IPS DF 4.7 (cell line): Measurements from ENCODE around the gene CDCP1.

Experiments
- DNase-seq: peaks from one replicate; pipeline ENCODE4 v3.0.0-alpha.2; 2013; ENCODE audit warnings: low spot score; ENCODE audit errors: extremely low read depth

The CDCP1 gene, protein sequence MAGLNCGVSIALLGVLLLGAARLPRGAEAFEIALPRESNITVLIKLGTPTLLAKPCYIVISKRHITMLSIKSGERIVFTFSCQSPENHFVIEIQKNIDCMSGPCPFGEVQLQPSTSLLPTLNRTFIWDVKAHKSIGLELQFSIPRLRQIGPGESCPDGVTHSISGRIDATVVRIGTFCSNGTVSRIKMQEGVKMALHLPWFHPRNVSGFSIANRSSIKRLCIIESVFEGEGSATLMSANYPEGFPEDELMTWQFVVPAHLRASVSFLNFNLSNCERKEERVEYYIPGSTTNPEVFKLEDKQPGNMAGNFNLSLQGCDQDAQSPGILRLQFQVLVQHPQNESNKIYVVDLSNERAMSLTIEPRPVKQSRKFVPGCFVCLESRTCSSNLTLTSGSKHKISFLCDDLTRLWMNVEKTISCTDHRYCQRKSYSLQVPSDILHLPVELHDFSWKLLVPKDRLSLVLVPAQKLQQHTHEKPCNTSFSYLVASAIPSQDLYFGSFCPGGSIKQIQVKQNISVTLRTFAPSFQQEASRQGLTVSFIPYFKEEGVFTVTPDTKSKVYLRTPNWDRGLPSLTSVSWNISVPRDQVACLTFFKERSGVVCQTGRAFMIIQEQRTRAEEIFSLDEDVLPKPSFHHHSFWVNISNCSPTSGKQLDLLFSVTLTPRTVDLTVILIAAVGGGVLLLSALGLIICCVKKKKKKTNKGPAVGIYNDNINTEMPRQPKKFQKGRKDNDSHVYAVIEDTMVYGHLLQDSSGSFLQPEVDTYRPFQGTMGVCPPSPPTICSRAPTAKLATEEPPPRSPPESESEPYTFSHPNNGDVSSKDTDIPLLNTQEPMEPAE

DNA sequence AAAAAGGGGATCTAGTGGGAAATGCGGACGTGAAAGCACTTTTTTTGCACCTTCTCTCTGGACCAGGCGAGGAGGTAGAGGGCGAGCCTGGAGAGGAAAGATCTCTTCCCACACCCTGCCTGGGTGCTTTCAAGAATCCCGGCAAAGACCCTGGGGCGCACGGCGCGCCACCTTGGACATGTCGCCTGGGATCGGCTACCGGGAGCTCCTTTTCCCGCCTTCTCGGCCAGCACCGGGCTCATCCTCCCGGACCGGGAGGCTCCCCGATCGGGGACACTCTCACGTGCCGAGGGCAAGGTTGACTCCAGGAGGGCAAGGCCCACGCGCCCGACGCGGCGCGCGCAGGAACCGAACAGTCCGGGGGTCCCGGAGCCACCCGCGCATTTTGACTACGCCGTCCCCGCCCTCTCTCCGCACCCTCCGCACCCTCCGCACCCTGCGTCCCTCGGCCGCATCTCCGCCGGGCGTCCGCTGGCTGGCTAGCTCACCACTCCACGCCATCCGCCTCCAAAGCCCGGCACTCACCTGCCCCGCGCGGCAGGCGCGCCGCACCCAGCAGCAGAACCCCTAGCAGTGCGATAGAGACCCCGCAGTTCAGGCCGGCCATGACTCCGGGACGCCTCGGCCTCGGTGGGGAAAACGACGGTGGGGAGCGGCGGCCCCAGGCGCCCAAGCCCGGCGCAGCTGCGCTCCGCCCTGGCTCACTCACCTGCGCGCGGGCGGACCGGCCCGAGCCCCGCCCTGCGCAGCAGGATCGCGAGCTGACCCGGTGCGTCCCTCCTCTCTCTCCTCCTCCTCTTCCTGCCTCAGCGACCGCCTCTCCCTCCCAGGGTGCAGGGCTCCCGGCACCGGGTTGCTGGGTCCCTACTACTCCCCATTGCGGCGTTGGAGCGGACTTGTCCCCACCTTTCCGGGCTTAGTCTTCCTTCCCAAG lies at the start of gene CDCP1:
CDCP1 (minus strand) TSS at position 698 of the 934 bp plus-strand sequence; CDS start at position 607, 91 bp downstream.
- no peak for DNase-seq

DNA sequence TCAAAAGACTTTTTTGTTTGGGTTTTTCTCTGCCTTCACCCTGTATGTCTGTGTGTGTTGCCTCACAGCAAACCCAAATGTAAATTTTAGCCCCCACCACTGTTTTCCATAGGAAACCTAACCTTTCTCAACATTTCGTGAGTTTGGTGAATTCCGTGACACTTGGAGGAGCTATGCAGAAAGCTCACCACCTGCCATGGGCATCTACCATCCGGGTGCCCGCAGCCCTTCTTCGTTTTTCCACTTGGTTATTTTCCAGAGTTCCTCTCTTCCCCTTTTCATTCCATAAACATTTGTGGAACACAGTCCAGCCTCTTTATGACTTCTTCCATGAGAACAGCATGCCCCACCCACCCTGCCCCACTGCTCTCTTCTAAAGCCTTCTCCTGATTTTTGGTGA lies 48.6 kb upstream of the CDCP1 start:
- no peak for DNase-seq

DNA sequence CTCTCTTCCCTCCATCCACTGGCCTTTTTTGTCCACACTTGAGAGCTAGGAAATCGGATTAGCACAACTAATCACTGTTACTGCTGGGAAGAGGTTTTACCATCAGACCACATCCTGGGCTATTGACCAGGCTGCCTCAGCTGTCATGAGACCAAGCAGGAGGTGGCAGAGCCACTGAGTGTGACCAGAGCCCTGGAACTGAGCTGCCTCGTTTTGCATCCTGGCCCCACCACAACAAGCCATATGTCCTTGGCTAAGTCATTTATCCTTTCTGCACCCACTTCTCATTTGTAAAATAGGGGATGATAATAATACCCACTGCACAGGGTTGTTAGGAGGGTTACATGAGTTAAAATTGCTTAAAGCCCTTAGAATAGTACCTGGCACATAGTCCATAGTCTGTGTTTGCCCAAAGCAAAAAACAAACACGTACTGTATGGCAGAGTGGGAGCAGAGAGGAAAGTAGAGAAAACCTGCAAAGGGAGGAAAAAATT lies 45.8 kb upstream of the CDCP1 start:
- no peak for DNase-seq

DNA sequence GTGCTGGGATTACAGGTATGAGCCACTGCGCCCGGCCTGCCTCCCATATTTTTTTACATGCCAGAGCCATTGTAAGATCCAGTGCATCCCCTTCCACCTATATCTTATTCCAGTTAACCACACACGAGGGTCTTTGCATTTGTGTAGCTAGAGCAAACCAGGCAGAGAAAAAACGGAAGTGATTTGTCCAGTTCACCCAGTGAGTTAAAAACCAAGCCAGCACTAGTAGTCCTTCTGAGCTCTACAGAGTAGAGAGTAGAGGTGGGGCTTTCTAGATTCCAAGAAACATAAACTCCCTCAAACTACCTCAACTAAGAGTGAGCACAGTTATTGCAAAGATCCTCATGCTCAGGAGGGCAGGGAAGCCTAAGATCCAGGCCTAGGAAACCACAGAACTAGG lies 45.2 kb upstream of the CDCP1 start:
- no peak for DNase-seq

DNA sequence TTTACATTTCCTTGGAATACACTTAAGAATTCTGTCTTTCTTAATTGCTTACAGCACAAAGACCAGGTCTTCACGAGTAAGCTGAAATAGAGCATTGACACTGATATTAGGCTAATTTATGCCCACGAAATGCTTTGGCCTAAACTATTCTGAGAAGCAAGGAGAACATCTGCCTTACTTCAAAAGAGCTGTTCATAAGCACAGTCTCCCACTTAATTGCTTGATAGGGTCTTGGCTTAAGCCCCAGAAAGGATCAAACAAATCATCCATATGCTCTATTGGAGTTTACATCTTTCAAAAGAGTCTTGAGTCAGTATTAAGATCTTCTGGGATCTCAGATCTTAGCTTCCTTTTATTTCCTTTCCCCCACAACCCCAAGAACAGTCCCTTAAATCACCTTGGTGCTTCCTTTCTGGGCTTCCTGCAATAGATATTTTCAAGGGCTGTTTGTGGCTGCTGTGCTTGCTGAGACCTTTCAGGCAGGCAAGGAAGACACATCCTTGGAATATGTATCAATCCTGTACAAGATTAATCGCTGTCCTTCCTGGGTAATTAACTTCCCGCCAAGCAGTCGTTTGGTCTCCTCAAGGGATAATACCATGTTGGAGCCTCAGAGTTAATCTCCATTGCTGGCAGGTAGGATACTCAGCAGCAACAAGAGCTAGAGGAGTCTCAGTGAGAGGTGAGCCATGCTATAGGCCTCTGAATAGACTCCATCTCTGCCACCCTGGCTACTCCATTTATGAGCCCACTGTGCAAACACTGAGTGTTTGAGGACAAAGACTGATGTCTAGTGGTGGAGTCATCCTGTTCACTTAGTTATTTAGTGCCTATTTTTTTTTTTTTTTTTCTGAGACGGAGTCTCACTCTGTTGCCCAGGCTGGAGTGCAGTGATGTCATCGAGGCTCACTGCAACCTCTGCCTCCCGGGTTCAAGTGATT lies 42.8 kb upstream of the CDCP1 start:
- DNase-seq, result no peak

DNA sequence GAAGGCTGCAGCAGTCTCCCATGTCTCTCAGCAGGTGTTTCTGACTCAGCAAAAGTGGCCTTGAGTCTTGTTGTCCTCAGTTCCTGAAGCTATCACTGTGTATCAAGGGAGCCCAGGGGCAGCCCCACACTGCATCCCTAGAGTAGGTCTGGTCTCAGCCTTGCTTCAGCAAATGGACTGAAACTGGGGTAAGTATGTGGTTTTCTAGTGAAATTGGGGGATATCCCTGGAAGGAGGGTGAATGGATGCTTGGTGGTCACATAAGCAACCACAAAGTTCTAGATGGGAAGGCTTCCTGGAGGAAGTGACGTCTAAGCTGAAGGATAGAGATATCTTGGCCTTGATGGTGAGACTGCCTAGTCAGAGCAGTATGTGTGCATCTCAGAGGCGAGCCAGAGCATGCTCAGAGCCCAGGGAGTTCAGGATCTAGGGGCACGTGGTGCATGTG lies 41.5 kb upstream of the CDCP1 start:
- no peak for DNase-seq

DNA sequence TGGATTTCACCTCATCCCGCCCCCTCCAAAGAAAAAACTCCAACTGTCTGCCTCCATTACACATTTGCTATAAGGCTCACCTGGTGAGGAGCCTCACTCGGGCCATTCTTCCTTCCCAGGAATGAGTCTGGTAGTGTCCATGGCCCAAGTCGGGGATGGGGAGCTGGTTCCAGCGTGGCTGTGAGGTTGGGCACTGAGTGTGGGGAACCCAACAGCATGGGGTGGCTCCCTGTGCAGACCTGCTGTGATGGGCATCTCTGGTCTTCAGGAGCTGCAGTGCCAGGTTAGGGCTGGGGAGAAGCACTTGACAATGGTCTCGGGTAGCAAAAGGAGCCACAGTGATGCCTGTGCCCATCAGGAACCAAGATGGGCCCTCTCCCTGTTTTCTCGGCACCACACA lies 40.7 kb upstream of the CDCP1 start:
- DNase-seq, result no peak

DNA sequence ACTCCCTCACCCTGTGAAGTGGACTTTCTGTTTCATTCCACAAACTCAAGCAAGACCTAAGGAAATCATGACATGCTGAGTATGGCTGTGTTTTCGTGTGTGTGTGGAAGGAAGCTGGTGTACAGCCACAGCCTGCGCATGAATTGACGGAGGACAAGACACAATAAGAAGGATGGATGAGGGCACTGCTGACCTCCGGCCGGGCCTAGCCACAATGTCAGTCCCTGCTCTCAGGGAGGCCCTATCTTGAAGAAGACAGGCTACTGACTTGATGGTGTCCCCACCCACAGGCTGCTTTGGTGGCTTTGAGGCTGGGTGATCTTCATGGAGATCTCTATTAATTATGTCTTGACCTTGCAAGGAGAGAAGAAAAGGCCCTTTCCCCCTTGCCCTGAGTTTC lies 39.3 kb upstream of the CDCP1 start:
- DNase-seq, result no peak

DNA sequence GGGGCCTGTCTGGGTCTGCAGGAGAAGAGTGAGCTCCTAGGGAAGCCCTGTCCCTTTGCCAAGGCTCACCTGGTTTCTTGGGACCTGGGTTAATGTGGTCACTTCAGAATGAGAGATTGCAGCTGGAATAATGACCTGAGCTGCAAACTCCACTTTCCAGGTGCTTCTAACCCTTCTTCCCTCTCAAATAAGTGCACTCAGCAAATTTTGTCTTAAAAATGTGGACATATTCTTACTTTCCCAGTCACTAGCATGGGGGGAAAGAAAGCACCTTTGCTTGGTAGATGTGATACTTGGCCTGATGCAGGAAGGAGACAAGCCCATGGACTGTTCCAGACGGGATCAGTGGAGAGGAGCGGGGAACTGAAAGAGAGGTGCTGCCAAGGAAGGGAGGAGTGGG lies 38.9 kb upstream of the CDCP1 start:
- no peak for DNase-seq

DNA sequence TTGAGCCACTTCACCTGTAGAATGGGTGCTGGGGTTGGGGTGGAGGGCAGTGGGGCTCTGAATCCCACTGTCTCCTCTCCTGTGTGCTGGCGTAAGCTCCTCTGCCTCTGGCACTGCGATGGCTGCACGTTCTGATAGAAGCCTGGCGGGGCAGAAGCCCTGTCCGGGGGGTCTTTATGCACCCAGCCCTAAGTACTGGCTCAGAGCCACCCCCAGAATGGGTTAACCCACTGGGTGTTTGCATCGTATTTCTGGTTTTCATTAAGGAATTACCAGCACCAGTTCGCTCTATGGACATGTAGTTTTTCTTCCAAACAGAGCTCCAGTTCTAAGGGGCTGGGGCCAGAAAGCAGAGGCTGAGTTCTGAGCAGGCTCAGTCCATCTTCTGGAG lies 37.7 kb upstream of the CDCP1 start:
- no peak for DNase-seq

DNA sequence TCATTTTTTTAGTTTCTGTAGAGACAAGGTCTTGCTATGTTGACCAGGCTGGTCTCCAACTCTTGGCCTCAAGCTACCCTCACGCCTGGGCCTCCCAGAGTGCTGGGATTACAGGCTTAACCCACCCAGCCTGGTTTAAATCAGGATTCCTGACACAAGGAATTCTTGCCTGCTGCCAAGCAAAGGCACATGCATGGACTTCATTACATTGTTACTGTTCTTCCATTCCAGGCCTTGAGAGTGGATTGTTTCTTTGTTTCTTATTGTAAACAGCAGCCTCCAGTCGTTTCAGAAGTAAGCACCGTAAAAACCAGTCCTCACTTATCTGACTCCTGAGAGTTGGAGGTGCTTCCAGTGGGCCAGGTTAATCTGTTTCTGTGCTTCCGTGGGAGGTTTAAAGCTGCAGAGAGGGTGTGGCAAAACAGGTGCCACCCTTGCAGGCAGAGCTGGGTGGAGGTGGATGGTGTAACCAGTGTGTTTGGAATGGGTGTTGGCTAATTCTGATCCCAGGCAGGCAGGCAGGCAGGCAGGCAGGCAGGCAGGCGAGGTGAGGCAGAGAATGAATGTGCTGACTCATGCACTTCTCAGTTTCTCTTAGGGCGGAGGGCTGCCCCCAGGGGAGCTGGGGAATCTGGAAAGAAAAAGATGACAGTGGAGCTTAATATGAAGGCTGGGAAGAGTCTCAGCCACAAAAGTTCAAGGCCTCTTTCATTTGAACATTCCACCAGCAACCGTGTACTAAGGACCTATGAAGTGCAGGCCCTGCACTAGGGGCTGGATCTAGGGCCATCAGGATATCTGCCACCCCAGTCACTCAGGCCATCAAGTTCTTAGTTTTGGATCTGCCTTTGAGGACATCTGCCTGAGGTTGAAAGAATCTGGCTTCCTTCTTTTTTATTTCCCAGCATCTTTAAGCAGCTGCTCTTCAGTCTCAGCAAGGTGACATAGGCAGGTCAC lies 37.0 kb upstream of the CDCP1 start:
- no peak for DNase-seq

DNA sequence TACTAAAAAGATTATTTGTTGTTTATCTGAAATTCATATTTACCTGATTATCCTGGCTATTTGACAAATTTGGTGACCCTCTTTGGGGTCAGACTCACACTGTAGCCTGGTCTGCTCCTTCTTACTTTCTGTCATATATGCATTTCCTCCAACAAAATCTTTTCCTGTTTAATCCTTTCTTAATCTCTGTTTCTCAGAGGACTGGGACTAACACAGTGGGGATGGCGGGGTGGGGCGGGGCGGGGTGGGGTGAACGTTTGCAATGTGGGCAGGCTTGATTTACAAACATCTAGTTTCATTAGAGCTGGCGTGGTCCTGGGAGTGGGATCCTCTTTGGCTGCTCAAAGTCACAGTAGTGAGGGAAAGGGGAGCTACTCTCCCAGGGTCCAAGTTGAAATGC lies 35.3 kb upstream of the CDCP1 start:
- no peak for DNase-seq

DNA sequence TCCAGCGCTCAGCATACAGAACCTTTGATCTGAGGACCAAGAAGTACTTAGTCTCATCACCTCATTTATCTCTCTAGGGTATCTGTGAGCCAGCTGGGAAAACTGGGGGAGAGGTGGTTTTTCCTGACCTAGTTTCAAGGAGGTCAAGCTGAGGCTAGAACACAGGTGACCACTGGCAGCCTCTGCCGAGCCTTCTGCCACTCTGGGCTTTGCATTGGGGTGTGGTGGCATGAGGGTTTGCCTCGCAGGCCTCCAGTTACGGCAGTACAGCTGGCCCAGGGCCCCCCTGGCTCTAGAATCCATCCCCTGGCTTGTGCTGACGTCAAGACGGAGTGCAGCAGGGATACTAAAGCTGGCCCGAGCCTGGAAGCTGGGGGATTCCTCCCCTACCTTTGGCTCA lies 34.7 kb upstream of the CDCP1 start:
- no peak for DNase-seq

DNA sequence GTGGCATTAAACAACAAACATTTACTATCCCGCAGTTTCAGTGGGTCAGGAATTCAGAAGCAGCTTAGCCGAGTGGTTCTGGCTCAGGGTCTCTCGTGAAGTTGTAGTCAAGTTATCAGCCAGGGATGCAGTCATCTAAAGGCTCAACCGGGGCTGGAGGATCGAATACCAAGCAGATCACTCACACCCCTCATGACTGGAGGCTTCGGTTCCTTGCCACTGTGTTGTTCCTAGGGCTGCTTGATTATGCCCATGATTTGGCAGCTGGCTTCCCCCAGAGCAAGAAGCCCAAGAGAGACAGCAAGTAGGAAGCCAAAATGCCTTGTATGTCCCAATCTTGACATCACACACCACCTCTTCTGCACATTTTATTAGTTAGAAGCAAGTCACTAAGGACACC lies 33.9 kb upstream of the CDCP1 start:
- DNase-seq, result no peak

DNA sequence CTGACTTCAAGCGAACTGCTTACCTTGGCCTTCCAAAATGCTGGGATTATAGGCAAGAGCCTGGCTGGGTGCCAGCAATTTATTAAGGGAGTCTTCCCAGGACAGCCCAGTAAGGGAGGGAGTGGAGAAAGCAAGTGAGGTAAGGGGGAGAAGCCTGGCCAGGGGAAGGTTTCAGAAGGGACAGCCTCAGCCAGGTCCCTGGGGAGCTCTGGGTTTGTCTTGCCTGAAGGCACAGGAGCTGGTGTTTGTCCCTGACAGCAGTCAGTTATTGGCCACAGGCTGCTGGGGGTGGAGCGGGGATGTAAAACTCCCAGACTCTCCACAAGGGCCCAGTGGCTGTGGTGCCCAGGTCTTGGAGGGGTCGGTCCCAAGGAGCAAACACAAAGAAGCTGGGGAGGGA lies 33.0 kb upstream of the CDCP1 start:
- DNase-seq, result no peak

DNA sequence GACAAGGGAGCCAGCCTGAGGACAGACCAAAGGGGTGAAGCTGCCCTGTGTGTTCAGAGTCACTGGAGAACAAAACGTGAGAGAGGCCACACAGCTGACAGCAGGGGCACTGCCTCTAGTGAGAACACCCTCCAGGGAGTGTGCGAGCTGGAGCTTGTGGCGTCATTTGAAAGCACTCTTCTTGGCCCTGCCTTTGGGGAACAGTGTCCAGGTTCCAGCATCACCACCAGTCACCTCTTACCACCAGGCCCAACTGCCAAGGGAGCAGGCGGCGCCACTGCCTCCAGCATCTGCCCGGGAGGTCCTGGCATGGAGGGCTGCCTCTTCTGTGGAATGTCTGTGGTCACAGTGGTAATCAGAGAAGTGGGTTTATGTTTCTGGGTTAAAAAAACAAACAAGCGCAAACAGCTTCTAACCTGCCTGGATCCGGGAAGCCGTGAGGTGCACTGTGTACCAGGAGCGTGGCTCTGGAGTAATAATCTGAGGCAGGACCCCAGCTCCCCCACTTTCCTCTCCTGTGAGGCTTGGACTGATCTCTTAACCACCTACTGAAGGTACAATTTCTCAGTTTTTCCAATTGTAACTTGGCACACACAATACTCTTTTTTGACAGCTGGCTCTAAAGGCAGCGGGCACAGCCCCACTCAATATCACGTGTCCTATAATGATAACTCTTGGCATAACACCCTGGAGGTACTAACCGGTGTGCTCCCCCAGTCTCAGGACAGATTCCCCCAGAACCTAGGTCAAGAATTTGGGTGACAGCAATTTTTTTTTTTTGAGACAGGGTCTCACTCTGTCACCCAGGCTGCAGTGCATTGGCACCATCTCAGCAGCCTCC lies 32.2 kb upstream of the CDCP1 start:
- DNase-seq, result no peak

DNA sequence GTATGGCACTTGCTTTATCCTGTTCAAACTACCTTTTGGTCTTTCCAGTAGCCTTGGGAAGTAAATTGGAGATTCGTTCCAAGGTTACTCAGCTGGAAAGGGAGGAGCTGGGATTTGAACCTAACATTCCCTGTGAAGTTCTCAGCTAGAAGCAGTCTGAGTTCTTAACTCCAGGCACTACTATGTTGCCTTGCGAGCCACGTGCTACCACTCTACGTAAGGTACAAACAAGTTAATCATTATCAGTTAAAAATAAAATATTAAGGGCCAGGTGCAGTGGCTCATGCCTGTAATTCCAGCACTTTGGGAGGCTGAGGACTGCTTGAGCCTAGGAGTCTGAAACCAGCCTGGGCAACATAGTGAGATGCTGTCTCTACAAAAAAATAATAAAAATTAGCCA lies 30.7 kb upstream of the CDCP1 start:
- DNase-seq, result no peak

DNA sequence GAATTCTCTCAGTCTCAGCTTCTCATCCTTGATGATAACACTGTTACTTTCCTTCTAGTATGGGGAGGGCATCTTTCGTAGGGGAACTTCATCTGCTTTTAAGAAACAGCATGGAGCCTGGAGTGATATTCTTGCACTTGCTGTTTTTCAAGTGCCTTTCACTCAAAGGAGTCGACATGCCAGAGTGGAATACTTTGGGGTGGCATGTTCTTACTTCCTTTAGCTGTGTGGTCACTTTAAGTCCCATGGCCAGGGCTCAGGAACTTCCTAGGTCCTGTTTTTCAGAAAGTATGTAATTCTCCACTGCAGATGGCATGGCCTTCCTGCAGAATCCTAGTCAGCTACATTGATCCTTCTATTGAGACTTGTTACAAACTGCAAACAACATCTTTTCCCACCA lies 28.1 kb upstream of the CDCP1 start:
- no peak for DNase-seq
